GM19025 (cell line): Measurements from ENCODE around the gene PLB1.

Experiments used
- ATAC-seq: cut with Tn5 transposase; IDR thresholded peaks from one replicate; pipeline ENCODE4 v1.9.1; 2021; ENCODE audit warnings: mild to moderate bottlenecking, low read depth, moderate library complexity; ENCODE audit not compliant: unreplicated experiment

The PLB1 gene

GRCh38 chr2:28557389-28558131 lies 61.7 kb downstream of the PLB1 start:
- ATAC-seq: no peak

DNA sequence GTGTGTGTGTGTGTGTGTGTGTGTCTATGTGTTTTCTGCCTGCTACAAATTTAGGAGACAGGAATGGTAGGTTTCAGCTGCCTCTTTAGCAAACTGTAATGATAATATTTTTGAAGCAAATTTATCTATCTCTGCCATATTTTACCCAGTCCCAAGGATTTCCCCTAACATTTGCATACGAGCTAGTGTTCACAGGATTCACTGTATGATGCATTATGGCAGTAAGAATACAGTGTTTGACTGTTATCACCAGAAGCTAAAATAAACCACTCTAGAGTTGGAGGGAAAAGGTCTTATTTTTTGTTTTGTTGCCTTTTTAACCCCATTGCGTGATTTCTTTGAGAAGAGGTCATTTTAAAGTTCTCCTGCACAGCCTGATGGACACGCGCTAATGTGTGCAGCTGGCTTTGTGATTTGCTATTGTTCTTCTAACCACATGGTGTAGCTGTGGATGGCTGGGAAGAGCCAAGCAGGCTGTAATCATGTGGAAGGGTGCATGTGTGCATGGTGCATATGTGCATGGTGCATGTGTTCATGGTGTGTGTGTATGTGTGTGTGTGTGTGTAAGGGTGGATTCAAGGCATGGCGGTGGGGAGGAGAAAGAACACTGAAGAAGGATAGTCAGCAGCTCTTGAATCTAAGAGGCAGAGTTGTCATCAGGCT lies 62.4 kb downstream of the PLB1 start:
- no peak for ATAC-seq

GRCh38 chr2:28558918-28559317 lies 63.1 kb downstream of the PLB1 start:
- ATAC-seq: no peak

- ATAC-seq: no peak
Observed at GRCh38 chr2:28563869-28564268, 68.0 kb downstream of the PLB1 start.

GRCh38 chr2:28564346-28564745 lies 68.5 kb downstream of the PLB1 start:
- no peak for ATAC-seq

- no peak for ATAC-seq
Observed at GRCh38 chr2:28565033-28565432, 69.2 kb downstream of the PLB1 start.

GRCh38 chr2:28565720-28566295 lies 69.9 kb downstream of the PLB1 start:
- no peak for ATAC-seq

GRCh38 chr2:28566521-28567041 lies 70.7 kb downstream of the PLB1 start:
- peak; percentile 96 for ATAC-seq

DNA sequence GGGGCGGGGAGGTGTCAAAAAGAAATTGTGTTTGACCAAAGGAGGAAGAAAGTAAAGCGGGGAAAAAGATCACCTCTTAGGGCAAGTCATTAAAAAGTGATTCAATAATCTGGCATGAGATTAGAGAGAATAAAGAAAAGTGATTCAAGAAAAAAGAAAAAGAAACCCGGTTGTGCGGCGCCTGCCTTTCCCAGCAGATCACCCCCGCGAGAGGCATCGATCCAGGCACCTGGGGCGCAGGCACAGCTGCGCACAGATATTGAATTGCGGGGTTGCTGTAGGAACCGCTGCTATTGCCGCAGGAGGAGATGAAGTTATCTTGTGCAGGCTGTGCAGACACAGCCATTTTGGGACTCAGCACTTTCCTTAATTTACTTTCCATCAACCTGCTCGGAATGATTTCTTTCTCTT lies 71.2 kb downstream of the PLB1 start:
- peak; percentile 6 for ATAC-seq

- ATAC-seq: no peak
Observed at GRCh38 chr2:28568036-28568435, 72.2 kb downstream of the PLB1 start.

- no peak for ATAC-seq
Observed at GRCh38 chr2:28568533-28568932, 72.7 kb downstream of the PLB1 start.

- no peak for ATAC-seq
Observed at GRCh38 chr2:28570431-28570830, 74.6 kb downstream of the PLB1 start.

- no peak for ATAC-seq
Observed at GRCh38 chr2:28576714-28577113, 80.9 kb downstream of the PLB1 start.

DNA sequence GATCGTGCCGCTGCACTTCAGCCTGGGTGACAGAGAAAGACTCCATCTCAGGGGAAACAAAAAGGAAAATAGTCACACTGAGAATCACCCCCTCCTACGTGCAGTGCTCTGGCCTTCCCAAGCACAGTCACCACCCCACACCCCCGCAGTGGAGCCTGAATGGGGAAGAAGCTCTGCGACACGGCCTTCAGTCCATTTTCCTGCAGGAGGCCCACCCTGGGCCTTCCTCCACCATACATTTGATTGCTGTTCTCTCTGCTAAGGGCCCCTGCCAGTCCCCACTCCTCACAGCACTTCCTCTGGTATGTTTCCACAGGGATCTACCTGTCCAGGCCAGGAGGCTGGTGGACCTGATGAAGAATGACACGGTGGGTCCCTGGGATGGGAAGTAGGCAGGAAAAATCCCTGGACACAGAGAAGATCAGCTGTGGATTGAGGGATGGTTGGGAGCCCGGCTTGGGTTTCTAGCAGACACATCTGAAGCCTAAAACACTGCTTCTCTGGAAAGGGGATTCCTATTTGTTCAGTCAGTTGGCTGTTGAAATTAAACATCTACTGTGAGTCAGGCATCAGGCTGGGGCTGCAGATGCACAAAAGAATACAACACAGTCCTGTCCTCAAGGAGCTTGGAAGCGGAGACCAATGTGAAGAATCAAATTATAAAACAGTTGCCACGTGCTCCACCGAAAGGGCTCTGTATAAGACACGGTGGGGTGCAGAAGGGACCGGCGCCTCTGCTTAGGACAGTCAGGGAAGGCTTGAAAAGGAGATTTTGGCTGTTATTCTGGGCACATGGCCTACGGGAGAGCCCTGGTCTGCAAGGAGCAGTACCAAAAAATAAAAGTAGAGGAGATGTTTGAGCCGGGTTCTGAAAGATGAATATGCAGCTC lies 82.2 kb downstream of the PLB1 start:
- ATAC-seq: no peak

GRCh38 chr2:28578774-28579173 lies 82.9 kb downstream of the PLB1 start:
- no peak for ATAC-seq

- no peak for ATAC-seq
Observed at GRCh38 chr2:28579606-28580005, 83.7 kb downstream of the PLB1 start.

GRCh38 chr2:28580078-28580477 lies 84.2 kb downstream of the PLB1 start:
- ATAC-seq: no peak

- no peak for ATAC-seq
Observed at GRCh38 chr2:28581312-28581711, 85.5 kb downstream of the PLB1 start.

GRCh38 chr2:28582152-28582551 lies 86.3 kb downstream of the PLB1 start:
- no peak for ATAC-seq

DNA sequence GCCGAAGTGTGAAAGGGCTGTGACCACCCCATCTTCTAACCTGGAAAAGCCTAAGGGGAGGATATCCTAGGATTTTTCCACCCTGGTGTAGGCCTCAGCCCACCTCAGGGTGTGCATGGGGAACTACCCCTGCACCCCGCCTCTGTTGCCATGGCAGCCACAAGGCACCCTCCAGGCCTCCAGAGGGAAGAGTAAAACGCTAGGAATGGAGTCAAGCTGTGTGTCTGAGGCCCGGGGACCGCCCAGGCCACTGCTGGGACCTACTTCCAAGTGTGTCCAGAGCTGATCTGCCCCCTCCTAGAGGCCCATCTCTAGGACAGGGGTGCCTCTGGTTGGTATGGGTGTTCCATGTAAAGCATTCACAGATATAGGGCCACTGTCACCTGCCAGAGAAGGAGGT lies 86.7 kb downstream of the PLB1 start:
- no peak for ATAC-seq
